Activated naive CD4-positive, alpha-beta T cell treated with Interleukin-2 at 50 U/mL for 16 hours (primary cell): ENCODE results near the gene VAMP2.

ENCODE experiments used
- DNase-seq: peaks from one replicate; pipeline ENCODE4 v3.0.0-alpha.2; 2020

The VAMP2 gene

GRCh38 chr17:8155231-8155995, 7.3 kb downstream of the VAMP2 start:
- no peak for DNase-seq

GRCh38 chr17:8154608-8155155, 8.1 kb downstream of the VAMP2 start:
- no peak for DNase-seq

GRCh38 chr17:8153957-8154607, 8.7 kb downstream of the VAMP2 start:
- peak; percentile 87 for DNase-seq

- peak; percentile 63 for DNase-seq
Measured at GRCh38 chr17:8153525-8153956, 9.2 kb downstream of the VAMP2 start.

- no peak for DNase-seq
Measured at GRCh38 chr17:8153031-8153451, 9.7 kb downstream of the VAMP2 start.

GRCh38 chr17:8152112-8152775, 10.5 kb downstream of the VAMP2 start, which contains the start of gene PER1:
Gene PER1, minus strand, starts transcription at chr17:8152404. Its CDS starts 1,698 bp downstream, at chr17:8150706.
- DNase-seq: peak; percentile 91

- DNase-seq: peak; percentile 39
Measured at GRCh38 chr17:8151641-8152111, 11.1 kb downstream of the VAMP2 start.

- DNase-seq: peak; percentile 88
Measured at GRCh38 chr17:8151120-8151640, 11.6 kb downstream of the VAMP2 start.

GRCh38 chr17:8150194-8151119, 12.3 kb downstream of the VAMP2 start:
- DNase-seq: no peak

GRCh38 chr17:8149419-8150193, 13.1 kb downstream of the VAMP2 start:
- no peak for DNase-seq

- DNase-seq: no peak
Measured at GRCh38 chr17:8148560-8148959, 14.2 kb downstream of the VAMP2 start.

GRCh38 chr17:8147805-8148404, 14.8 kb downstream of the VAMP2 start:
- no peak for DNase-seq

GRCh38 chr17:8147141-8147804, 15.5 kb downstream of the VAMP2 start:
- no peak for DNase-seq

- DNase-seq: no peak
Measured at GRCh38 chr17:8146381-8147140, 16.2 kb downstream of the VAMP2 start.

- no peak for DNase-seq
Measured at GRCh38 chr17:8145811-8146210, 16.9 kb downstream of the VAMP2 start.

GRCh38 chr17:8144401-8145231, 18.1 kb downstream of the VAMP2 start:
- DNase-seq: no peak

GRCh38 chr17:8143581-8144400, 19.0 kb downstream of the VAMP2 start:
- DNase-seq: no peak
